Caki2 (cell line): Measurements from ENCODE around the gene ADD3. TPM values are rescaled to one million over a fixed set of nuclear protein-coding genes. Genes with fewer than 3 reads are reported as not detected.

Experiments used
- DNase-seq: peaks from one replicate; pipeline ENCODE4 v3.0.0-alpha.2; 2015; ENCODE audit warnings: low read depth
- in situ Hi-C: cut with HindIII; loops from 2 replicates; pipeline ENCODE4 v1.10.0; 2016; ENCODE audit warnings: low sequenced_read_pairs, low pct_unique_long_range_greater_than_20kb, mixed read lengths
- total RNA-seq: library from RNA; depleted of rRNA; stranded (reverse); fragments of >200 nt; shearing (Covaris generic); gene quantifications from 2 replicates; pipeline ENCODE4 v1.2.3, GENCODE V29; 2014; ENCODE audit warnings: low replicate concordance

The ADD3 gene
- total RNA-seq, 1 experiment from 2014 or later, result 342 TPM

- in situ Hi-C loops, result no loop called here
- DNase-seq, result no peak
Observed at GRCh38 chr10:110017907-110018306, 10.1 kb downstream of the ADD3 start.

- no peak for DNase-seq
- in situ Hi-C loops, result no loop called here
Observed at GRCh38 chr10:110020265-110020664, 12.5 kb downstream of the ADD3 start.

- no peak for DNase-seq
- in situ Hi-C loops, result no loop called here
Observed at GRCh38 chr10:110022716-110023504, 15.1 kb downstream of the ADD3 start.

GRCh38 chr10:110023785-110024465 is 16.1 kb downstream of the ADD3 start:
- no peak for DNase-seq
- in situ Hi-C loops, result no loop called here

- no peak for DNase-seq
- in situ Hi-C loops, result no loop called here
Observed at GRCh38 chr10:110029450-110029849, 21.7 kb downstream of the ADD3 start.

DNA sequence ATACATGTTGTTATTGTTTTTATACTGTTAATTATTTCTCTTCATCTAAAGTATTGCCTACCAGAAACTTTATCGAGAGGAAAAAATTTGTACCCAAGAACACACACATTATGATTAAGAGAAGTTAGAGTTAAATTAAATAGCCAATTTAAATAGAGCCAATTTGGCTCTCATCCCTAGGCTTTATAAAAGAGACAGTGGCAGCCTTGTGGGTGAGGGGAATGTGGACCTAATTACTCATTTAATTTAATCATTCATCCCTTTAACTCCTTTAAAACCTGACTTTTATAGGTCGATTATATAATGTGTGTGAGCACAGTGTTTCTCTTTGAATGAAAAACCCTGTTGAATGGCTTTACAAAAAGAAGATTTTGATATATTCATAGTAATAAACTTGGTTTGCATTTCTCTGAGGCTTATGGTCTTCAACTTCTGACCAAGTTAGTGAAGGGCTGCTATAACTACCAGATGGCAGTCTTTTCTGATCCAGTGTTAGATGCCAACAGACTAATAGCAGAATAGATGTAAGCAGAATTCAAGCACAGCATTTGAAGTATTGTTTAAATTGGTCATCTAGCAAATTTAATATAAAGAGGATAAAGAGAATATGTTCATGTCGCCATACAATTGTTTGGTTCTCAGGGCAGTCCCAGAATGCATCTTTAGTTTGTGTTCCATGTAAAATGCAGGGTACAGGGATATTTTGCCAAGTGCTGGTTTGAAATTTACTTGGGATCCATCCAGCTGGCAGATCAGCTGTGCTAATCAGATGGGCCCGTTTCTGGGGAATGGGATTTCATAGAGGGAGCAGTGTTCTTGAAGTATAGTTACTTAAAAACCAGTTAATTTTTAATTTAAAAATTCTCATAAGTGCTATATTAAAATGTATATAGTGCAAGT is 25.3 kb downstream of the ADD3 start:
- no peak for DNase-seq
- in situ Hi-C loops, result no loop called here

DNA sequence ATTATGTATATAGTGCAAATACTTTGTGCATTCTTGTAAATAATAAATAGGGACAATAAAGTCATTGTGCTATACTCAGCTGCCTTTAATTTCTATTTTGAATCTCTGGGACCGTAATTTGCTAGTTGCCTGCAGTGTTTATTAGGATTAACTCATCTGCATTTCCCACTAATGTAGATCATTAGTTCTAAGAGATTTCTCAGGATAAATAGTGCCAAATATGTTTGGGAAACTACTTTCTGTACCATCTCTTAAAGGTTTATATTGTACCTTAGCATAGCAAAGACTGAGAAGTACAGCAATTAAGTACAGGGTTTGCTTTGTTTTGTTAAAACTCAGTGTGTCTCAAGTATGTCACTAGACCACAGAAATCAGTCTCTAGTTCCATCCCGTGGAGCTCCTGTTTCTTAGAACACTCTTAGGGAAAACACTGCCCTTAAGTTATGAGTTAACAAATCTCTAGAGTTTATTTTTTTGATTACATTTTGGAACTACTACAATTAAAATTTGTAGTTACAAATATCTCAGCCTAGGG is 26.0 kb downstream of the ADD3 start:
- in situ Hi-C loops, result no loop called here
- no peak for DNase-seq

GRCh38 chr10:110034596-110034995 is 26.8 kb downstream of the ADD3 start:
- DNase-seq, result no peak
- in situ Hi-C loops, result no loop called here

DNA sequence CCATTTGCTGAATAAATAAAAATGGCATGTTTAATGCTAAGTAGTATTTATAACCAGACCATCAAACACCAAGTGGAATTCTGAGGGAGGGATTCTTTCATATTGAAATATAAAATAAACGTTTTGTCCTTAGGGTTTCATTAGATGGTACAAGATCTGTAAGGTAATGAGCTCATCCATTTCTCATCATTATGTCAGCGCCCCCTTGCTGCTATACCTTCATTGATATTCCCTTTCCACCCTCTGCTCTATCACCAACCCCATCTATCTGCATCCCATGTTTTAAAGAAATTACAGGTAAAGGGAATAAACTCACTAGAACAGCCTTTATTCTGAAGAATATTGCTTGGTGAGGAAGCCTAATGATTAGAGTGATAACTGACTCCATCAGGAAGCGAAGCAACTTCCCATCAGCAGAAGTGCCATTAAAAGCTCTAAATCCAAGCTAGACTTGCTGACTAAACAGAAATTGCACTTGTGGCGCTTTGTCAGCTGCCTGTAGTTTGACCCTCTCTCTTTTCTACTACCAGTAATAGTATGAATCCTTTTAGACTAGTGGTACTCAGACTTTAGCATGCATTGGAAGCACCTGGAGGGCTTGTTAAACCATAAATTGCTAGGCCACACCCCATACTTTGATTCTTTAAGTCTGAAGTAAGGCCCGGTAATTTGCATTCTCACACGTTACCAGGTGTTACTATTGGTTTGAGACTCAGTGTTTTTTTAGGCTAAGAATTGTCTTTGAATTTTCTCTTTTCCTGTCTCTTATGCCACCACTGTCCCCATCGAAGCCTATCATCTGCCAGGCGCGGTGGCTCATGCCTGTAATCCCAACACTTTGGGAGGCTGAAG is 27.5 kb downstream of the ADD3 start:
- no peak for DNase-seq

DNA sequence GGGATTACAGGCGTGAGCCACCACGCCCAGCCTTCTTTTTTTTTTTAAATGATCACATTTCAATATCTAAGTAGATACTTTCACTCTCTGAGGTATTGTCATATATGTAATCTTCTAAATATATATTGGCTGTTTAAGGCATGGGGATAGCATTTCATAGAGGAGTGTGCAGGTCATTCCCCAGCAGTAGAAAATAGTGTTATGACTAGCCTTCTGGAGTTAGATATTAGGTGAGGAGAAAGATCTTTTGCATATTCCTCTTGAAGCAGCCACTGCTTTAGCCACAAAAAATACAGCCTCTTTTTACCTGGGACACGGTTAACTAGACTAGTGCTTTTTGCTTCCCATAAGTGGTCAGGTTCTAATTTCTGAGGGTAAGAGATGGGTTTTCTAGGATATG is 28.9 kb downstream of the ADD3 start:
- in situ Hi-C loops, result no loop called here
- DNase-seq, result no peak

More for the DNA sequence above, 27.5 kb downstream of the ADD3 start:
- in situ Hi-C loops, result no loop called here

- in situ Hi-C loops, result no loop called here
- DNase-seq, result no peak
Observed at GRCh38 chr10:110039254-110039653, 31.5 kb downstream of the ADD3 start.

- no peak for DNase-seq
- in situ Hi-C loops, result no loop called here
Observed at GRCh38 chr10:110040108-110040507, 32.3 kb downstream of the ADD3 start.

DNA sequence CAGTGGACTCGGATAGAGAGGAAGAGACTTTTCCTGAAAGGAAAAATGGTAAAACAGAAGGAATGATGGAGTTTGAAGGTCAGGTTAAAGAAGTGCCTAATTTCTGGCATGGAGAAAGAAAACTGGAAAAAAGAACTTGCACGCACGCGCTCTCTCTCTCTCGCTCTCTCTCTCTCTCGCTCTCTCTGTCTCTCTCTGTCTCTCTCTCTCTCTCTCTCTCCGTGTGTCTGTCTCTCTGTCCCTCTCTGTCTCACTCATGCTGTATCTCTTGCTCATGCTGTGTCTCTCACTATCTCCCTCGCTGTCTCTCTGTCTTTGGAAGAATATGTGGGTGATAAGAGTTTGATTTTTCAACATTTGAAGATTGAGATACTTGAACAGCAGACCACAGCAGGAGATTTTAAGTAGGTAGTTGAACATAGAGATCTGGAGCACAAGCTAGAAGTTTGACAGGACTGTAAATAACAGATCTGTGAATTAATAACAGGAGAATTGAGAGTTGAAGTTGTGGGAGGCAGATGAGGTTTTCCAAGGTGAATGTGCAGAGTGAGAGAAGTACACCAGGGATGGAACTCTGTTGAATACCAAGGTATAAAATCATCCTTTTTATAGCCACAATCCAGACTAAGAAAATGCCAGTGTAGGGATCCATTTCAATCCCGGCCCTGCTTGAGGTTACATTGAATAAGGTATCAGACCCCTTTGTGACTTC is 33.1 kb downstream of the ADD3 start:
- peak; percentile 14 for DNase-seq
- in situ Hi-C loops, result no loop called here

DNA sequence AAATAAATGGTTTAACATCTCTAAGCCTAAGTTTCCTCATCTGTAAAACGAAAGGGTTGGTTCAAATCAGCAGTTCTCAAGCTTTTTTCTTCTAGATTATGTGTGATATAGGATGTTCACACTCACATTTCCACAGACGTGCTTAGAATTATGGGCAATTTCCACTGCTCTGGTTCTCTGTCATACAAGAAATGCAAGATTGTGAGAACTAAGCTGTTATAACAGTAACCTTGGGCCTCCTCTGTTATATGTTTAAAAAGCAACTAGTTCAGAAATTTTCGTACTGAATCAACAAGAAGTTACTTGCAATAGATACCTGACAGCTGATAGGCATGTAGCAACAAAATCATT is 33.7 kb downstream of the ADD3 start:
- in situ Hi-C loops, result no loop called here
- no peak for DNase-seq

DNA sequence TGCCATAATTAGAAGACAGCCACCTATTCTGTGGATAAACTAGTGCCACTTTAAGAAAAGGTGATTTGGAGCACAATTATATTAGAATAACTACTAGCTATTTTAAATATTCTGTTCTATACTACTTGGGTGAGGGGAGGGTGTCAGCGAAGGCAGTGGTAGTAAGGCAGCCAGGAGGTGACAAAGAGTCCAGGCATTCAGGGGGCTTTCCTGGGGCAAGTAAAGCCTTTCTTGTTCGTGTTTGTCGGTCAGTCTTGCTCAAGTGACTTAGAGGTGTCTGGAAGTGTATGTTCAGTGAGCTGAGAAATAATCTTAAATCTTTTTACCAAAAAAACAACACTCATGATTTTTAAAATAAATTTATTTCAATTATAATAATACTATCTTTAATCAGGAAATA is 34.4 kb downstream of the ADD3 start:
- DNase-seq, result peak; percentile 47
- in situ Hi-C loops, result no loop called here

- in situ Hi-C loops, result no loop called here
- DNase-seq, result peak; percentile 48
Observed at GRCh38 chr10:110042891-110043290, 35.1 kb downstream of the ADD3 start.

DNA sequence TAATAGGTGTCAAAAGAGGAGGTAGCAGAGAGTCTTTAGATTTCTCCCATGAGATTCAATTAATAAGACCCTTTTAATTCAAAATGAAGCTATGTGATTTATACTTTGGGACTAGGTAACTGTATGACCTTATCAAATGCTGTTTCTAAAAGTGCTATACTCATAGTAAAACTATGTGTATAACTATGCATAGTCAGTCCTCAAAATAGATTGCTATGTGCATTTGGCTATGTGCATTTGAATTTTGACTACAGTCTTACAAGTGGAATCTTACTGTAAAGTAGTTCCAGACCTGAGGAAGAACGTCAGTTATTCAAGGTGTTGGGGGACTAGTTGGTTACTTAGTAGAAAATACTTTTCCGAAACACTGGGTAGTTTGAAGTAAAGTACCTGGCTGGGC is 36.9 kb downstream of the ADD3 start:
- no peak for DNase-seq
- in situ Hi-C loops, result no loop called here
